NCI-H1694 (cell line): Measurements from ENCODE around the gene WWC1.

Source experiments
- DNase-seq: peaks from one replicate; lab custom pipeline; 2025; lab: John Stamatoyannopoulos, UW

The WWC1 gene

DNA sequence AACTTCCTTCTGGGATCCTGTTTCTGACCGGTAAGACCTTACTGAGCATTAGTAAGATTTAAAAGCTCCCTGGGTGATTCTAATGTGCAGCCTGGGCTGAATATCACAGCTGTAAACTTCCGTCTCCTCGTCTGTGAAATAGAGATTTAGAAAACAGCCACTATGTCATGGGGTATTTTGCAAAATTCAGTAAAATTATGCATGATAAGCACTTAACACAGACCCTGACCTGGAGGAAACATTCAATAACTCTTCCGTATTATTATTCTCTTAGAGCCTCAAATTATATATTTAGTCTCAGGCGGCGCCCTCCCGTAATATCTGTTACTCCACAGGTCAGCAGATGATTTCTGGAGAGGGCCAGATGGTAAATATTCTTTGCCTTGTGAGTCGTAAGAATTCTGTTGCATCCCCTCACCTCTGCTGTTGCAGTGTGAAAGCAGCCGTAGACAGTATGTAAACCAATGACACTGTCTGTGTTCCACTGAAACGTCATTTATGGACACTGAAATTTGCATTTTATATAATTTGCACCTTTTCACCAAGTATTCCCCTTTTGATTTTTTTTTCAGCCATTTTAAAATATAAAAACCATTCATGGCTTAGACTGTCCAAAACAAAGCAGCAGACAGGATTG is 155.7 kb downstream of the WWC1 start:
- DNase-seq, result no peak

DNA sequence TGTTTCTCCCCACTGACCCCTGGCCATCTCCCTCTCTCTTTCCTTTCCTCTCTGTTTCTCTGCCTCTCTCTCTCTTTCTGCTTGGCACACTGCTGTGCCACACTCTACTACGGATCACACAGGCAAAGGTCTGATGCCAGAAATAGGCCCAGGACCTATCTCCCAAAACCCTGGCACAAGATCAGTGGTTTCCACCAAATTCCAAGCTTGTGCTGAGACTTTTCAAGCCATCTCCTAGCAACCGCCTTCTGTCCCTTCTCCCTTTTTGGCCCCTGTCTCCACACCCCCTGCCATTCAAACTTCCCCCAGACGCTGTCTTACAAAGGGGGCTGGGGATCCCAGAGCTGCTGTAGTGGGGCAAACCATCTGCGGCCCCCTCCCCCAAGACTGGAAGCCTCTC is 156.4 kb downstream of the WWC1 start:
- no peak for DNase-seq

DNA sequence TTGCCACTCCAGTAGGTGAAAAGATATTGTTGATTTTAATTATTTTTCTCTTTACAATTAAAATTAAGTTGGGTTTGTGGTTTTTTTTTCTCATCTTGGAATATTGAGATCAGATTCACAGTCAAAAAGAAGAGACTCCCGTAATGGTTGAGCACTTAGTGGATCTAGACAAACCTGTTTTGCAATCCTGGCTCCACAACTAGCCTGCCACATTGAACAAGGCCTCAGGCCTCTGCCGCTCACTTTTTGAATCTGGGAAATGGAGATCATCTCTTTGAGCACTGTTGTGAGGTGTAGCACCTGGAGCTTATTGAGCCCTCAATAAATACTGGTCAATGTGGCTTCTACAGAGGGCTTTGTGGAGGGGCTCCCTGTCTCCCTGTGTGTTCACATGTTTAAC is 157.7 kb downstream of the WWC1 start:
- no peak for DNase-seq

DNA sequence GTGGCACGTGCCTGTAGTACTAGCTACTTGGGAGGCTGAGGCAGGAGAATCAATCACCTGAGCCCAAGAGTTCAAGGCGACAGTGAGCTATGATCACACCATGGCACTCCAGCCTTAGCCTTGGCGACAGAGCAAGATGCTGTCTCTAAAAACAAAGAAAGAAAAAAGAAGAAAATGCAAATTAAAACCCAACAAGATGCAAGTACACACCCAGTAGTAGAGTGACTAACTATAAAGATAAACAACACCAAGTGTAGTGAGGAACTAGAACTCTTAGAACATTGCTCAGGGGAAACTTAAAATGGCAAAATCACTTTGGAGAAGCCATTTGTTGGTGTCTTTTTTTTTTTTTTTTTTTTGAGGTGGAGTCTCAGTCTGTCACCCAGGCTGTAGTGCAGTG is 160.1 kb downstream of the WWC1 start:
- DNase-seq, result no peak

DNA sequence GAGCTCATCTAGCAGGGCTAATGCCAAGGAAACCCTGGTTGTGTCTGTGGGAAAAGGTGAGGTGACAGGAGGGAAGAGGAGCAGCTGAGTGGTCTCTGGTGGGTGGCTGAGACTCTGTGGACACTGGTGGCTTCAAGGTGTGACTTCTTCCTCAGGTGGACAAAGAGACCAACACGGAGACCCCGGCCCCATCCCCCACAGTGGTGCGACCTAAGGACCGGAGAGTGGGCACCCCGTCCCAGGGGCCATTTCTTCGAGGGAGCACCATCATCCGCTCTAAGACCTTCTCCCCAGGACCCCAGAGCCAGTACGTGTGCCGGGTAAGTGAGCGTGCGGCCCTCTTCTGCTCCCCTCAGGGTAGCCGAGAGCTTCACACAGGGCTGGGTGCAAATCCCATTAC is 163.8 kb downstream of the WWC1 start:
- DNase-seq, result no peak

DNA sequence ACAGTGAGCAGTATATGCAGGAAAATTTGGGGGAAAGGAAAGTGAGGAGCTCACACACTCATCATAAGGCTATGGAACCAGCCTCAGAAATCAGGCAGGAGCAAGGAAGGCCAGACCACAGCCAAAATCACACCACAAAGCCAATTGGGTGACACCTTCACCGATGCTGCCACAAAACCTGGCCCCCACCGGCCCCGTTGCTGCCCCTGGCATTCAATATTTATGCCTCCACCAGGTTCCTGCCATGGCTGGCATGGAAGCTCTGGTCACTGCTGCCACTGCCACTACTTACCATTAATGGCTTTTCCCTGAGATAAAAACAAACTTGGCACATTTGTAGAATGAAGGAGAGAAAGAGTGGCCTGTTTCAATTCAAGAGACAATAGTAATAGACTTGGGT is 166.1 kb downstream of the WWC1 start:
- DNase-seq, result no peak

DNA sequence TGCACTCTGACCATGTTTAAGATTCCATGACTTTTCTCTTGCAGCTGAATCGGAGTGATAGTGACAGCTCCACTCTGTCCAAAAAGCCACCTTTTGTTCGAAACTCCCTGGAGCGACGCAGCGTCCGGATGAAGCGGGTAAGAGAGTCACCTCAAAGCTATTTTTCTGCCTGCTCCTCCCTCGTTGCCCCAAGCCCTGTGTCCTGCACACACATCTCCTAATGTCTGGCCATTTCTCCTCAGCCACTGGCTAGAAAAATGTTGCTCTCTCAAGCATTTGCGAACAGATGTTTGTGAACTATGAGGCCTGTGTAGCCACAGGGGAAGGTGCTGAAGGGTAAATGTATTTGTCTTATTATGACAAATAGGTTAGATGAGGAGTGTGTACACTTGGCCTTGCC is 169.2 kb downstream of the WWC1 start:
- DNase-seq, result no peak

DNA sequence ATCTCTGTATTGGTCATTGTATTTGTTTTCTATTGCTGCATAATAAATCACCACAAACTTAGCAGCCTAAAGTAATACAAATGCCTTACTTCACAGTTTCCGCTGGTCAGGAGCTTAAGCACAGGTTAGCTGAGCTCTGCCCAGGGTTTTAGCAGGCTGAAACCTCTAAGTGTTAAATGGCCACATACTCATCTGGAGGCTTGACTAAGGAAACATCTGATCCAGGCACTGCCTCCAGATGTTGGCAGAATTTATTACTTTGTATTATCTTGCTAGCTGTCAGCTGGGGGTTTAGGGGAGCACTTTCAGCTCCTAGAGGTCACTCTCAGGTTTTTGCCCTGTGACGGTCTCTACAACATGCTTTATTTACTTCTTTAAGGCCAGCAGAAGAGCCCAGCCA is 171.6 kb downstream of the WWC1 start:
- DNase-seq, result no peak

DNA sequence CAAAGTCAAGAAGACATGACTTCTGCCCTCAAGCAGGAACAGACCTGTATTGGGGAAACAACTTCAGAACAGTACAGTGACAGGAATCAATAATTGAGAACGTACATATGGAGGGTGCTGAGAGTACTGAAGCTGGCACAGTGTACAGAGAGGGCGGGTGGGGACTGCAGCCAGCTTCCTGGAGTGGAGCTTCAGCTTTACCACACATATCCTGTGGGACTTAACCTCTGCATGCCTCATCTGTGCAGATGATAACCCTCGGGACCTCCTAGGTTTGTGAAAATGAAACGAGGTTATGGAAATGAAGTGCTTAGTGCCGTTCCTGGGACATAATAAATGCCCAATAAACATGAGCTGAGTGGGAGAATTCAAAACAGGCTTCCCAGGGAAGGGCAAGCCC is 172.8 kb downstream of the WWC1 start:
- DNase-seq, result no peak

DNA sequence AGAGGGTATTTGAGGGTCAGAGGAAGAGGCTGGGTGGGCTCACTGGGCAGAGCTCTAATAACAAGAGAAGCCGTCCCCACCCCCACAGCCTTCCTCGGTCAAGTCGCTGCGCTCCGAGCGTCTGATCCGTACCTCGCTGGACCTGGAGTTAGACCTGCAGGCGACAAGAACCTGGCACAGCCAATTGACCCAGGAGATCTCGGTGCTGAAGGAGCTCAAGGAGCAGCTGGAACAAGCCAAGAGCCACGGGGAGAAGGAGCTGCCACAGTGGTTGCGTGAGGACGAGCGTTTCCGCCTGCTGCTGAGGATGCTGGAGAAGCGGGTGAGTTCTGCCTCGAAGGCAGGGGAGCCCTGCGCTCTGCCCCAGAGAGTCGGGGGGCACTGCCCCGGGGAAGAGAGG is 173.2 kb downstream of the WWC1 start:
- DNase-seq, result no peak

DNA sequence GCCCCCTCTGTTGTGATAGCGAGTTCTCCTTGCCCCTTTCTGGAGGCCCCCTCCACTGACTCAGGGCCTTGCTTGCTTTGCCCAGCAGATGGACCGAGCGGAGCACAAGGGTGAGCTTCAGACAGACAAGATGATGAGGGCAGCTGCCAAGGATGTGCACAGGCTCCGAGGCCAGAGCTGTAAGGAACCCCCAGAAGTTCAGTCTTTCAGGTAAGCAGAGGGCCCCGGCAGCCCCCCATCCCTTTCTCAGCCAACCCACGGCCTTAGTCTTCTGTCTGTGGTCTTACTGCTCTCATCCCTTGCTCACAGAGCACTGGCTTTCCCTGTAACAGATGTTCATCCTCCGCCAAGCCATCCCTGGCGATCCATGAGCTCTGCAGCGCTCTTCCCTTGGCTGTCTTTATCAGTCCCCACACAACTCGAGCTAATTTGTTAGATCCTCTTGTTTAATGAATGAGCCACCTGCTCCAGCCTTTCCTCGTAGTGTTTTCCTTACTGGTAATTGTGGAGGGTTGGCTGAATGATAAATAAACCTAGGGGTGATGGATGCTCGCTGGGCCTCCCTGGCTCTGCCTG is 176.4 kb downstream of the WWC1 start:
- DNase-seq, result peak; percentile 68

DNA sequence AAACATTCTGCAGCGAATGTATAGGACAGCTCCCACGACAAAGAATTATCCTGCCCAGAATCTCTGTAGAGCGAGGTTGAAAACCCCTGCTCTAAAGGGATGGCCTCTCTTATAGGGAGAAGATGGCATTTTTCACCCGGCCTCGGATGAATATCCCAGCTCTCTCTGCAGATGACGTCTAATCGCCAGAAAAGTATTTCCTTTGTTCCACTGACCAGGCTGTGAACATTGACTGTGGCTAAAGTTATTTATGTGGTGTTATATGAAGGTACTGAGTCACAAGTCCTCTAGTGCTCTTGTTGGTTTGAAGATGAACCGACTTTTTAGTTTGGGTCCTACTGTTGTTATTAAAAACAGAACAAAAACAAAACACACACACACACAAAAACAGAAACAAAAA is 177.4 kb downstream of the WWC1 start:
- no peak for DNase-seq

DNA sequence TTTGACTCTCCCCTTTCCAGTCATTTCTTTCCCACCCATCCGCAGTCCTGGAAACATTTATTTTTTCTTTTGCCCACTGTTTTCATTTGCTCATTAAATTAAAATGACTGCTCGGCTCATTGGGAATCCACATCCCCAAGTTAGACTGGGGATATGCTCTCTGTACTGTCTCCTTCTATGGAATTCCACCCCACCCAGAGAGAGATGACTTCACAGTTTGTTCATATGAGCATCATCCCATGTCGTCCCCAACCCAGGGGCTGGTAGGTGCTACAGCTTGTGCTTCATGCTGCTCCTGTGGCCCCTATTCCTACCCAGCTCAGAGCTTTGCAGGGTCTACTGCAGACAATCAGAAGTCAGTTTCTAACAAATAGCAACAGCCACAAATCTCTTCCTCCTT is 178.4 kb downstream of the WWC1 start:
- DNase-seq, result no peak

DNA sequence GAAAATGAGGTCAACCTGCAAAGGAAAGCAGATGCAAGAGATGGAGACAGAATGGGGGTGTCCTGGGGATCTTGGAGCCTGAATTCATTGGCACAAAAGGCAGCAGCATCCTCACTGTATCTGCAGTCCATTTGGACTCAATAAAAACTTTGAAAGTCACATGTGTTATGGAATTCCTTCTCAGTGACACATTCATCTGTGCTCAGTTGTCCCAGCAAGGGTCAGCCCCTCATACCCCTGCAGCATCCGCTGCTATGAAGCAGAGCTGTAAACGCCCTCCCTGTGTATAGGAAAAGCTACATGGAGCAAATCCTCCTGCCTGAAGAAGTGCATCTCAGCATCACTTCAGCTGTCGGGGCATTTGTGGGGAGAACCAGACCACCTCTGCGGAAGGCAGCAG is 180.3 kb downstream of the WWC1 start:
- no peak for DNase-seq

DNA sequence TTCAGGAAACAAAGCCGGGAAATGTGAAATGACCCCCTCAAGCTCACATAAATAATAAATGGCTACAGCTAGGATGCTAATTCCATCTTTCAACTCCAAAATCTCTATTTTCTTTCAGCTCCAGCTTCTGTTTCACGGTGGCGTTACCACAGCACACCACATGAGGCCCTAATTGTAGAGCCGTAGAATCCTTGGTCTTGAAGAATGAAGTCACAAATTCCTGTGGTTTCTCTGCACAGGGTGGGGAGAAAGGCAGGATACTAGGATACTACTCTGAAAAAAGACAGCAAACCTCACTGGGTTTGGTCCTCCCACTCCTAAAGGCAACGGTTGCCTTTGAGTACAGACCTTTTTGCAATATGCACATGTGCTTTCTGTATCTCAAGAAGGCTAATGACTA is 180.9 kb downstream of the WWC1 start:
- no peak for DNase-seq

DNA sequence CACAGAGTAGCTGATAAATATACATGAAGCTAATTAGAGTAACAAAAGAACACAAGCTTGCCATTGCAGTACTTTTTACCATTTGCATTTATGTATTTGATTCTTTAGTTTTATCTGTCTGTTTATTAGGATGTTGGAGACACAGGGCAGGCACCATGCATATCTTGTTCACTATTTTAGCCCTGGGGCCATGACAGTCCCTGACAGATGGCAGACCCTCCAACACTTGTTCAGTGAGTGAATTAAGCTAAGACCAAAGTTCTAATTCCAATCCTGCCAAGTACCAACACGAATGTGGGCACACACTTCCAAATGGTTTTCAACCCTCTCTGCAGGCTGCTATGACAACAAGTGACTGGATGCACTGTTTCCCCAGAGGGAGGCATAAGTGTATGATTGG is 182.9 kb downstream of the WWC1 start:
- DNase-seq, result no peak

DNA sequence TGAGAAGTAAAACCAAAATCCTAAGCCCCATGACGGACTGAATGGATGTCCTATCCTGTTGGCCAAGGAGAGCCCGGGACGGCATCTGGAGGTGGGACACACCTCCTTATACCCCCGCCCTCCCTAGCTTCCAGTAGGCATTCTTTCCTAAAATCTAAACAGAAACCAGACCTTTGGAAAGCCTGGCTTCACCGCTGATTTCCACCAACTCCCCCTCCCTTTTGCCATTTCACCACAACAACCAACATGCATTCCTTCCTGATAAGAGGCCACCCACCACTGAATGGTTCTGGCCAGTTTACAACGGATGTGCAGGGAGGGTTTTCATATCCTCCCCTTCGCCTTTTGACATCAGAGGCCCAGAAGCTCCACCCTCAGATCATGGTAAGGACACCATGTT is 185.6 kb downstream of the WWC1 start:
- no peak for DNase-seq

DNA sequence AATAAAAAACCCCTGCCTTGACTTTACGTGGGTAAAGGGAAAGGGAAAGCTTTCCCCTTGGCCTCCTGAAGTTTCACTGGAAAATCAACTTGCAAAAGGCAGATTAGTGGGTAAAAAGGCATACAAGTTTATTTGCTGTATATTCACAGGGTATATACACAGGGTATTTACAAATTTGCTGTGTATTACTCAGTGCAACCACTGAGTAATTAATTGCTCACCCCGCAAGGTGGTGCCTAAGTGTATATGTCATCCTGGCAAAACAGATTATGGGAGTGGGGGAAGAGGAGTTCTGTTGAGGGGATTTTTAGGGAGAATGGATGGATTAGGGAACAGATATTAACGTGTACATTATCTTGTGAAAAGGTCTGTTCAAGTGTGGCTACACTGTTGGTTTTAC is 187.7 kb downstream of the WWC1 start:
- DNase-seq, result no peak

DNA sequence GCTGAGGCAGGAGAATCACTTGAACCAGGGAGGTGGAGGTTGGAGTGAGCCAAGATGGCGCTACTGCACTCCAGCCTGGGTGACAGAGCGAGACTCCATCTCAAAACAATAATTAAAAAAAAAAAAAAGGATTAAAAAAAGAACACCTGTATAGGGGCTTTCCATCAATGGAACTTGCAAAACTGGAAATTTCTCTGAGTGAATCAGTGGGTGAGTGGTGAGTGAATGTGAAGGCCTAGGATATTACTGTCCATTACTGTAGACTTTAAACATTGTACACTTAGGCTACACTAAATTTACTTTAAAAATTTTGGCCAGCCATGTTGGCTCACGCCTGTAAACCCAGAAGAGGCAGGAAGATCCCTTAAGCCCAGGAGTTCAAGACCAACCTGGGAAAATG is 189.2 kb downstream of the WWC1 start:
- DNase-seq, result no peak

DNA sequence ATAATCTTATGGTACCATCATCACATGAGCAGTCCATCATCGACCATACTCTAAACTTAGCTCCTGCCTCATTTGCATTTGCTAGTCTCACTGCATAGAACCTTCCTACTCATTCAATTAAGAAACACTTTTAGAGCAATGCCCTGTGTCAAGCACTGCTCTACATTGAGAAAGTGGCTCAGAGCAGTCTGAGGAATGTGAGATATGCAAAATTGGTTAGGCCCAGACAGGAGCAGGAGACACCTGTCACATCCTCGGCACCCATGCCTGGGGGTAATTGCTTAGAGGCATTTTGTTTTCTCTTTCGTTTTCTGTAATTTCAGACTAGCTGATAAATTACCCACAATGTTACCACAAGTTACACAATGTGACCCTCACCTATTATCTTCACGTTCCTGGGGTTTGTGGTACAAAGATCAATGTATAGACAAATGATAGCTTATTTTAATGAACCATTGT is 189.9 kb downstream of the WWC1 start:
- DNase-seq, result no peak

DNA sequence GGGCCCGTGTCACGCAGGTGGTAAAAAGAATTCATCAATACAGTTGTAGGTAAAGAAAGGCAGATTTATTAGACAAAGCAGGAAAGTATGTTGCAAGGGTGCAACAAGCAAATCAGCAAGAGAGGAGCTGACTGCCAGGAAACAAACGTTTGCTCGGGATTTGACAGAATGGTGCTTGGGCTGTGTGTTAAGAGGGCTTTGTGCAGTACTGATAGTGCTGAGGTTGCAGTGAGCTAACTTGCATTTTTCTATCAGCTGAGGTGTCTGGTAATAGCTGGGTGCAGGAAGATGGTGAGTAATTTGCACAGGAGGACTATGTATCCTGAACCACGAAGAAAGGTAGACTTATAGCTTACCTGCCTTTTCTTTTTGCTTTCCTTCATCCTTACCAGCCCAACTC is 190.9 kb downstream of the WWC1 start:
- DNase-seq, result no peak

DNA sequence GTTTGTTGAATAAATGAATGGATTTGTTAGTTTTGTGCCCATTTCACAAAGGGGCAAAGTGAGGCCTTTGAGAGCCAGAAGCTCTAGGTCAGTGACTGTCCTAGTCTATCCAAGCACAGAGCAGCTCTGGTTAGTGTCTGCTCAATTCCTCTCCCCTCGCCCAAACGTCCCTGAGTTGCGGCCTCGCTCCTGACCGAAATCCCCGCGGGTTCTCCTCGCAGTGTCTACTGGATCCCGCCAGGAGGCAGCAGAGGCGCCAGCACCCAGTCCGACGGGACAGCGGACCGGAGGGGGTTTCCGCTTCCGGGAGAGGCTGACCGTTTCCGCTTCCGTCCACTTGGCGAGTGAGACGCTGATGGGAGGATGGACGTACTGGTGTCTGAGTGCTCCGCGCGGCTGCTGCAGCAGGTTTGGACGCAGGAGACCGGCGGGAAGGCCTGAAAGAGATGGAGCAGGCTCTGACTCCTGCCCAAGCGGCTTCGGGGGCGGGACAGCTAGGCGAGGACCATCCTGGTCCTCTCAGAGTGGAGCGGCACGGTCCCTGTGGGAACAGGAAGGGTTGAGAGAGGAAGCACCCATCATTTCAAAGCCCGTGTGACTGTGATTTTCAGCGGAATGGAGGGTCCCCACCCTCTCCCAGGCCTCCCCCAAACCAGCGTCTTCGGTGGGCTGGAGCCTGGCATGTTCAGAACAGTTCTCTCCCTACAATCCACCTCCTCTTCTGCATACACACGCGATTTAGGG is 194.9 kb downstream of the WWC1 start, which contains the start of gene RARS1:
Gene RARS1, plus strand, starts transcription at position 336 of the 744 bp plus-strand sequence. Its CDS starts 28 bp downstream, at position 364.
- peak; percentile 80 for DNase-seq

DNA sequence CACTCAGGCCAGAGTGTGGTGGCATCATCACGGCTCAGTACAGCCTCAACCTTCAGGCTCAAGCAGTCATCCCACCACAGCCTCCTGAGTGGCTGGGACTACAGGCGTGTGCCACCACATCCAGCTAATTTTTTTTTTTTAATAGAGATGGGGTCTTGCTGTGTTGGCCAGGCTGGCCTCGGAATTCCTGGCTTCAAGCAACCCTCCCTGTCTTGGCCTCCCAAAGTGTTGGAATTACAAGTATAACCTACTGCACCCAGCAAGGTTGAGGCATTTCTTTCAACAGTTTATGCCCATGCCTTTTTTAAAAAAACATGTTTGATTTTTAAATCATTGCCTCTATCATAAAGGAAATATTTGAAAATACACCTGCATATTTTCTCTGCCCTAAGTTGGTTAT is 197.6 kb downstream of the WWC1 start:
- DNase-seq, result no peak
